Urinary bladder (tissue), 4 donors: Measurements from ENCODE around the gene BCAS3. TPM values are rescaled to one million over a fixed set of nuclear protein-coding genes. Genes with fewer than 3 reads are reported as not detected.

Experiments
- DNase-seq: peaks from one replicate; pipeline ENCODE4 v3.0.0-alpha.2; 2015; ENCODE audit errors: extremely low spot score
- H3K27ac ChIP-seq: one replicate; pipeline ENCODE4 v1.5.1; 2013; ENCODE audit warnings: low read depth, mild to moderate bottlenecking, moderate library complexity
- H3K36me3 ChIP-seq: one replicate; pipeline ENCODE4 v1.6.1; 2013; ENCODE audit warnings: mild to moderate bottlenecking, moderate library complexity; ENCODE audit not compliant: insufficient read depth
- H3K4me1 ChIP-seq: one replicate; pipeline ENCODE4 v1.6.1; 2013; ENCODE audit warnings: mild to moderate bottlenecking, moderate library complexity; ENCODE audit not compliant: insufficient read depth
- H3K4me3 ChIP-seq: one replicate; pipeline ENCODE4 v1.5.1; 2013; ENCODE audit warnings: low read depth, low read length
- WGBS: extraction: QIAGEN DNeasy Blood & Tissue Kit; methylation state at CpG from one replicate; pipeline ENCODE4 v1.1.7; 2013; 5-methylcytosine and 5-hydroxymethylcytosine counted together
- polyA plus RNA-seq: library from polyadenylated mRNA; stranded (reverse); fragments of 200-250 nt; gene quantifications from one replicate; pipeline ENCODE4 v1.2.3, GENCODE V29; 2013
- total RNA-seq: library from RNA; depleted of rRNA; stranded (reverse); fragments of >200 nt; gene quantifications from one replicate; pipeline ENCODE4 v1.2.3, GENCODE V29; 2014
- donor health status: healthy with polysubstance abuse.
- donor health status: healthy.

The BCAS3 gene
- total and polyA plus RNA-seq, 2 donors: 17.6 to 72.4 TPM

GRCh38 chr17:61088556-61088955 lies 410.9 kb downstream of the BCAS3 start:
- Histone ChIP-seq H3K4me3 (no peak overlapping the region), H3K27ac (peak overlapping the region; percentile 2), H3K36me3 (no peaks in the 10 kb centered on the region), H3K4me1 (peaks cover 2% of the 10 kb centered on the region)
- 56% methylated on average over 2 of the region's 2 CpGs for WGBS
- DNase-seq: no peak

- peaks cover 2% of the 10 kb centered on the region for H3K4me1 ChIP-seq
- H3K27ac ChIP-seq: no peak overlapping the region
- DNase-seq: no peak
- H3K4me3 ChIP-seq: no peak overlapping the region
- no peaks in the 10 kb centered on the region for H3K36me3 ChIP-seq
- WGBS: 47% methylated on average over 1 of the region's 1 CpG
Measured at GRCh38 chr17:61091096-61091495, 413.4 kb downstream of the BCAS3 start.

GRCh38 chr17:61097781-61098180 lies 420.1 kb downstream of the BCAS3 start:
- Histone ChIP-seq H3K4me1 (no peaks in the 10 kb centered on the region), H3K27ac (no peak overlapping the region), H3K4me3 (no peak overlapping the region), H3K36me3 (no peaks in the 10 kb centered on the region)
- DNase-seq: no peak
- WGBS: 74% methylated on average over 1 of the region's 1 CpG

GRCh38 chr17:61106354-61106753 lies 428.7 kb downstream of the BCAS3 start:
- 91% methylated on average over 4 of the region's 4 CpGs for WGBS
- H3K4me3 ChIP-seq: no peak overlapping the region
- no peak overlapping the region for H3K27ac ChIP-seq
- no peak for DNase-seq
- no peaks in the 10 kb centered on the region for H3K36me3 ChIP-seq
- H3K4me1 ChIP-seq: no peaks in the 10 kb centered on the region

GRCh38 chr17:61116577-61116976 lies 438.9 kb downstream of the BCAS3 start:
- no peak for DNase-seq

GRCh38 chr17:61117983-61118382 lies 440.3 kb downstream of the BCAS3 start:
- 89% methylated on average over 4 of the region's 4 CpGs for WGBS
- Histone ChIP-seq H3K4me1 (no peaks in the 10 kb centered on the region), H3K27ac (no peak overlapping the region), H3K36me3 (no peaks in the 10 kb centered on the region), H3K4me3 (no peak overlapping the region)
- DNase-seq: no peak

More at GRCh38 chr17:61116577-61116976, 438.9 kb downstream of the BCAS3 start:
- Histone ChIP-seq H3K36me3 (no peaks in the 10 kb centered on the region), H3K4me1 (no peaks in the 10 kb centered on the region), H3K4me3 (no peak overlapping the region), H3K27ac (no peak overlapping the region)
- 95% methylated on average over 1 of the region's 1 CpG for WGBS

- no peak for DNase-seq
- no peaks in the 10 kb centered on the region for H3K4me1 ChIP-seq
- 77% methylated on average over 2 of the region's 2 CpGs for WGBS
- H3K27ac ChIP-seq: no peak overlapping the region
- no peaks in the 10 kb centered on the region for H3K36me3 ChIP-seq
- H3K4me3 ChIP-seq: no peak overlapping the region
Measured at GRCh38 chr17:61118871-61119270, 441.2 kb downstream of the BCAS3 start.

GRCh38 chr17:61122326-61122913 lies 444.8 kb downstream of the BCAS3 start:
- H3K27ac ChIP-seq: no peak overlapping the region
- H3K4me3 ChIP-seq: no peak overlapping the region
- no peaks in the 10 kb centered on the region for H3K4me1 ChIP-seq
- H3K36me3 ChIP-seq: no peaks in the 10 kb centered on the region
- WGBS: 29% methylated on average over 2 of the region's 2 CpGs
- no peak for DNase-seq

- no peaks in the 10 kb centered on the region for H3K4me1 ChIP-seq
- H3K4me3 ChIP-seq: no peak overlapping the region
- whole genome bisulfite sequencing: 94% methylated on average over 1 of the region's 1 CpG
- no peak overlapping the region for H3K27ac ChIP-seq
- no peak for DNase-seq
- peaks cover 1% of the 10 kb centered on the region for H3K36me3 ChIP-seq
Measured at GRCh38 chr17:61124562-61124961, 446.9 kb downstream of the BCAS3 start.

GRCh38 chr17:61126473-61127249 lies 449.0 kb downstream of the BCAS3 start:
- Histone ChIP-seq H3K4me3 (no peak overlapping the region), H3K27ac (no peak overlapping the region), H3K4me1 (no peaks in the 10 kb centered on the region), H3K36me3 (peaks cover 1% of the 10 kb centered on the region)
- DNase-seq: no peak
- 56% methylated on average over 11 of the region's 11 CpGs for WGBS

- Histone ChIP-seq H3K4me3 (no peak overlapping the region), H3K27ac (no peak overlapping the region), H3K4me1 (no peaks in the 10 kb centered on the region), H3K36me3 (peaks cover 1% of the 10 kb centered on the region)
- WGBS: 76% methylated on average over 2 of the region's 2 CpGs
- no peak for DNase-seq
Measured at GRCh38 chr17:61127960-61128359, 450.3 kb downstream of the BCAS3 start.

- H3K4me3 ChIP-seq: no peak overlapping the region
- no peak overlapping the region for H3K27ac ChIP-seq
- no peak for DNase-seq
Measured at GRCh38 chr17:61128661-61129115, 451.0 kb downstream of the BCAS3 start.

GRCh38 chr17:61129267-61130254 lies 451.9 kb downstream of the BCAS3 start:
- no peak for DNase-seq
- Histone ChIP-seq H3K27ac (peak overlapping the region; percentile 74), H3K4me3 (no peak overlapping the region), H3K36me3 (peaks cover 4% of the 10 kb centered on the region), H3K4me1 (no peaks in the 10 kb centered on the region)
- 62% methylated on average over 7 of the region's 7 CpGs for WGBS

More at GRCh38 chr17:61128661-61129115, 451.0 kb downstream of the BCAS3 start:
- Histone ChIP-seq H3K4me1 (no peaks in the 10 kb centered on the region), H3K36me3 (peaks cover 4% of the 10 kb centered on the region)
- 34% methylated on average over 8 of the region's 8 CpGs for WGBS
